Sigmoid colon (tissue), 7 donors: ENCODE data around the gene BDH2. TPM values are rescaled to one million over a fixed set of nuclear protein-coding genes. Genes with fewer than 3 reads are reported as not detected.
A peak's percentile ranks its signal among the peaks of the same experiment; 100 is the strongest.

ENCODE experiments used
- DNase-seq: peaks from one replicate; pipeline ENCODE4 v3.0.0-alpha.2; 2019
- H3K27ac ChIP-seq, 4 donors: fragments of 200-600 bp; sonication (generic); one replicate each; pipeline ENCODE4 v1.5.1; 2016 to 2019; ENCODE audit warnings: mild to moderate bottlenecking in 1 of 4
- H3K27me3 ChIP-seq, 3 donors: fragments of 200-600 bp; sonication (generic); one replicate each; pipeline ENCODE4 v1.5.1; 2019; ENCODE audit warnings: mild to moderate bottlenecking in 1 of 3
- H3K36me3 ChIP-seq, 4 donors: fragments of 200-600 bp; sonication (generic); one replicate each; pipeline ENCODE4 v1.5.1; 2016 to 2019
- H3K4me1 ChIP-seq, 4 donors: fragments of 200-600 bp; sonication (generic); one replicate each; pipeline ENCODE4 v1.5.1; 2017 to 2019
- H3K4me3 ChIP-seq, 4 donors: fragments of 200-600 bp; sonication (generic); one replicate each; pipeline ENCODE4 v1.5.1; 2017 to 2019; ENCODE audit warnings: mild to moderate bottlenecking in 2 of 4, moderate library complexity in 1 of 4
- H3K9me3 ChIP-seq, 4 donors: fragments of 200-600 bp in 3 of 4; sonication (generic) in 3 of 4; one replicate each; pipeline versions ENCODE4 v1.5.1 to v1.6.1; 2013 to 2019
- CTCF ChIP-seq, 4 experiments: fragments of 450-650 bp in 3 of 4; fragments of 200-600 bp in 1 of 4; IDR thresholded peaks; one replicate each; pipeline ENCODE4 v1.5.1; 2016 to 2019; ENCODE audit warnings: antibody characterized with exemption in 4 of 4, mild to moderate bottlenecking in 3 of 4, moderate library complexity in 2 of 4
- EP300 ChIP-seq, 4 donors: sonication (generic); formaldehyde crosslinking; IDR thresholded peaks; one replicate each; pipeline ENCODE4 v1.6.1; 2017; ENCODE audit warnings: antibody characterized with exemption in 4 of 4
- POLR2A ChIP-seq, 2 donors: fragments of 450-650 bp; IDR thresholded peaks; one replicate each; pipeline ENCODE4 v1.6.1; 2016; ENCODE audit warnings: antibody characterized with exemption in 2 of 2, mild to moderate bottlenecking in 2 of 2, moderate library complexity in 2 of 2
- POLR2AphosphoS5 ChIP-seq, 4 donors: sonication (generic); formaldehyde crosslinking; IDR thresholded peaks; one replicate each; pipeline ENCODE4 v1.6.1; 2017; ENCODE audit warnings: antibody characterized with exemption in 4 of 4
- WGBS, 2 donors: extraction: QIAGEN DNeasy Blood & Tissue Kit; methylation state at CpG; one replicate each; pipeline ENCODE4 v1.1.7; 2013; 5-methylcytosine and 5-hydroxymethylcytosine counted together
- intact Hi-C: fragments of 100-400 bp; cut with DNase I; formaldehyde crosslinking; loops from one replicate; pipeline ENCODE4 v1.15.1; 2023
- polyA plus RNA-seq, 3 donors: library from polyadenylated mRNA; stranded (reverse); fragments of 200-250 nt; gene quantifications; one replicate each; pipeline ENCODE4 v1.2.3, GENCODE V29; 2013
- total RNA-seq, 4 donors: library from RNA; depleted of rRNA; stranded (reverse); fragments of >200 nt; gene quantifications; one replicate each; pipeline ENCODE4 v1.1.0, GENCODE V29; 2016
- donor health status: healthy with polysubstance abuse.
- donor health status: Bipolar disorder and iron deficiency.
- donor health status: healthy.

BDH2 gene
- total and polyA plus RNA-seq, 7 donors, result 31.7 to 62.7 (median 50.7) TPM

GRCh38 chr4:103091601-103092223, 7.9 kb downstream of the BDH2 start:
- TF ChIP-seq CTCF (IDR thresholded peaks at IDR 0.05) (peak in 1 of 4 experiments; percentile 44), POLR2A (IDR thresholded peaks at IDR 0.05) (no peak)
- intact Hi-C loops, result loop anchor here (10.0 kb wide), 1 partner anchor 327 kb away; the partner anchor contains the start of gene MANBA
- H3K27ac ChIP-seq, result no peak overlapping the region
- no peaks in the 10 kb centered on the region for H3K9me3 ChIP-seq
- WGBS, 2 donors, result 53 to 62% methylated on average over 3 of the region's 3 CpGs
- no peaks in the 10 kb centered on the region for H3K27me3 ChIP-seq
- peaks cover 17 to 60% (median 41%) of the 10 kb centered on the region in 4 donors for H3K36me3 ChIP-seq
- H3K4me1 ChIP-seq, result peaks cover 0 to 13% (median 0%) of the 10 kb centered on the region in 4 donors
- no peak for DNase-seq
- no peak overlapping the region for H3K4me3 ChIP-seq

- Histone ChIP-seq H3K27me3 (no peaks in the 10 kb centered on the region), H3K9me3 (no peaks in the 10 kb centered on the region), H3K36me3 (peaks cover 17 to 82% (median 56%) of the 10 kb centered on the region in 4 donors), H3K4me3 (no peak overlapping the region), H3K4me1 (no peaks in the 10 kb centered on the region), H3K27ac (no peak overlapping the region)
- 80 to 85% methylated on average over 2 of the region's 2 CpGs for WGBS, 2 donors
- intact Hi-C loops, result no loop called here
- TF ChIP-seq CTCF (IDR thresholded peaks at IDR 0.05) (no peak), EP300 (IDR thresholded peaks at IDR 0.05) (no peak), POLR2A (IDR thresholded peaks at IDR 0.05) (no peak), POLR2AphosphoS5 (IDR thresholded peaks at IDR 0.05) (no peak)
- no peak for DNase-seq
Observed at GRCh38 chr4:103089481-103089880, 10.2 kb downstream of the BDH2 start.

GRCh38 chr4:103086551-103086950, 13.1 kb downstream of the BDH2 start:
- H3K36me3 ChIP-seq, result peaks cover 17 to 94% (median 54%) of the 10 kb centered on the region in 4 donors
- no peak for TF ChIP-seq CTCF (IDR thresholded peaks at IDR 0.05)
- TF ChIP-seq EP300 (IDR thresholded peaks at IDR 0.05), result no peak
- TF ChIP-seq POLR2AphosphoS5 (IDR thresholded peaks at IDR 0.05), result no peak
- WGBS, 2 donors, result 82 to 90% methylated on average over 1 of the region's 1 CpG
- H3K27me3 ChIP-seq, result no peaks in the 10 kb centered on the region
- H3K9me3 ChIP-seq, result no peaks in the 10 kb centered on the region
- no peak for DNase-seq
- no peak overlapping the region for H3K4me3 ChIP-seq
- intact Hi-C loops, result no loop called here
- no peaks in the 10 kb centered on the region for H3K4me1 ChIP-seq
- no peak overlapping the region for H3K27ac ChIP-seq

- WGBS, 2 donors, result 94 to 95% methylated on average over 2 of the region's 2 CpGs
- H3K9me3 ChIP-seq, result no peaks in the 10 kb centered on the region
- intact Hi-C loops, result no loop called here
- no peak for DNase-seq
- no peaks in the 10 kb centered on the region for H3K27me3 ChIP-seq
- H3K36me3 ChIP-seq, result peaks cover 17 to 94% (median 51%) of the 10 kb centered on the region in 4 donors
- TF ChIP-seq POLR2A (IDR thresholded peaks at IDR 0.05), result no peak
- no peak for TF ChIP-seq POLR2AphosphoS5 (IDR thresholded peaks at IDR 0.05)
- no peak for TF ChIP-seq EP300 (IDR thresholded peaks at IDR 0.05)
- TF ChIP-seq CTCF (IDR thresholded peaks at IDR 0.05), result no peak
- no peaks in the 10 kb centered on the region for H3K4me1 ChIP-seq
- H3K27ac ChIP-seq, result no peak overlapping the region
- H3K4me3 ChIP-seq, result no peak overlapping the region
Observed at GRCh38 chr4:103085555-103086196, 14.0 kb downstream of the BDH2 start.
